Heart right ventricle (tissue), 16 donors: ENCODE results near the gene TGDS. TPM values are rescaled to one million over a fixed set of nuclear protein-coding genes. Genes with fewer than 3 reads are reported as not detected.

Experiments used
- ATAC-seq, 8 donors: fragments of 200-7000 bp; cut with Tn5 transposase; one replicate each; pipeline ENCODE4 v1.9.1; 2020; ENCODE audit warnings: mild to moderate bottlenecking in 8 of 8, moderate library complexity in 8 of 8, moderate number of reproducible peaks in 1 of 8
- DNase-seq, 2 donors: peaks; one replicate each; pipeline ENCODE4 v3.0.0-alpha.2; 2020
- H3K27ac ChIP-seq, 10 donors: fragments of 200-600 bp; sonication (generic) in 2 of 10; one replicate each; pipeline versions ENCODE4 v1.5.0 to v1.8.0; 2020 to 2022; ENCODE audit warnings: mild to moderate bottlenecking in 3 of 10
- H3K27me3 ChIP-seq, 7 donors: fragments of 200-600 bp; one replicate each; pipeline ENCODE4 v1.8.0; 2021 to 2022; ENCODE audit warnings: mild to moderate bottlenecking in 2 of 7
- H3K36me3 ChIP-seq, 9 donors: fragments of 200-600 bp; sonication (generic) in 1 of 9; one replicate each; pipeline versions ENCODE4 v1.5.0 to v1.8.0; 2020 to 2022; ENCODE audit warnings: mild to moderate bottlenecking in 2 of 9
- H3K4me1 ChIP-seq, 9 donors: fragments of 200-600 bp; sonication (generic) in 1 of 9; one replicate each; pipeline versions ENCODE4 v1.5.0 to v1.8.0; 2020 to 2022; ENCODE audit warnings: mild to moderate bottlenecking in 4 of 9
- H3K4me3 ChIP-seq, 10 donors: fragments of 200-600 bp; sonication (generic) in 2 of 10; one replicate each; pipeline versions ENCODE4 v1.5.0 to v1.8.0; 2020 to 2022; ENCODE audit warnings: mild to moderate bottlenecking in 7 of 10, moderate library complexity in 2 of 10
- H3K9me3 ChIP-seq, 11 donors: fragments of 200-600 bp in 10 of 11; sonication (generic) in 2 of 11; one replicate each; pipeline versions ENCODE4 v1.5.0 to v1.8.0; 2013 to 2022; ENCODE audit warnings: mild to moderate bottlenecking in 2 of 11, control low read depth in 1 of 11, moderate library complexity in 1 of 11
- WGBS, 2 donors: extraction: QIAGEN DNeasy Blood & Tissue Kit; methylation state at CpG; one replicate each; pipeline ENCODE4 v1.1.7; 2013; ENCODE audit warnings: inconsistent platforms in 1 of 2; 5-methylcytosine and 5-hydroxymethylcytosine counted together
- intact Hi-C, 10 donors: fragments of 100-400 bp; cut with DNase I; formaldehyde crosslinking; loops; one replicate each; pipeline versions ENCODE4 v1.11.1 to v1.14.2; 2022
- polyA plus RNA-seq, 2 donors: library from polyadenylated mRNA; stranded (reverse); fragments of 200-250 nt; gene quantifications; one replicate each; pipeline ENCODE4 v1.2.3, GENCODE V29; 2013
- total RNA-seq, 10 donors: library from RNA; stranded (reverse); fragmentation: NEBNext Ultra II Directional in 3 of 10; extraction: Animal tissue kit (Norgen Biotek cat#: 25700) in 3 of 10; gene quantifications; one replicate each; pipeline versions ENCODE4 v1.2.1 to v1.2.4, GENCODE V29; 2021 to 2023
- TF ChIP-seq, protein P1 (sequence below), 9 donors: fragments of 200-600 bp; sonication (generic) in 2 of 9; IDR thresholded peaks; one replicate each; pipeline versions ENCODE4 v1.5.0 to v1.8.0; 2021 to 2022; ENCODE audit warnings: antibody characterized with exemption in 9 of 9, mild to moderate bottlenecking in 5 of 9, moderate library complexity in 1 of 9
- donor health status: Arrhythmogenic right ventricular cardiomyopathy.
- donor health status: ischemic (EF 13 %, LVEDD 7.1; RV severe dilation, severe dysfunction).
- donor health status: healthy with polysubstance abuse.
- donor health status: DM: no; HTN: yes; CAD: no.
- donor health status: DM: no; HTN: no; CAD: no.
- donor health status: ischemic (EF 25% LVEDD 6.9; RV normal size, moderate dysfunction).
- donor health status: ischemic (EF 25% LVEDD 5.7; RV mildly dilated, moderate dysfunction).
- donor health status: healthy.
- donor health status: DM: yes; HTN: yes; CAD: no.
- donor health status: Ischemic cardiomyopathy.
- donor health status: ischemic (EF 35%, LVEDD 5.7; RV mildly dilated, moderate dysfunction).
- donor health status: nonischemic (EF 11% LVEDD 7.7; RV severe dilation, severe dysfunction).
- donor health status: DM: yes; HTN: yes; CAD: no.
- donor health status: PGD.
- donor health status: ischemic (EF 29% LVEDD 5.4; RV normal size, mild dysfunction).
- donor health status: nonischemic (EF 23%, LVEDD 6.1; RV moderate dilation, normal function).

TGDS gene
- total and polyA plus RNA-seq, 12 donors = 3.3 to 7.3 (median 4.5) TPM

DNA sequence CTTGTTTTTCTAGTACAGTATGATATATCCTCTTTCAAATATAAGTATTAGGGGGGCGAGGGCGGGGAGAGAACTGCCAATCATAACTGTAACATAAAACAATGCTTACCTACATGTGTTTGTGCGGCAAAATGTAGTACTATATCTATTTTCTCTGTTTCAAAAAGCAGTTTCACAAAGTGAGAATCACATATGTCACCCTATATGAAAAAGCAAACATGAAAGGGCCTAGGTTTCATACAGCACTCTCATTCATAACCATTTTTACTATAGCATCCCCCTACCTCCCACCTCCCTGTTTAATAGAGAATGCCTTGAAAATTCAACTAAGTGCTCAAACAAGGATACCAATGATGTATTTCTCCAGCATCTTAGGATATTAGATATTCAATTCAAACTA, 5.2 kb downstream of the TGDS start:
- ATAC-seq = no peak
- TF ChIP-seq, protein P1, sequence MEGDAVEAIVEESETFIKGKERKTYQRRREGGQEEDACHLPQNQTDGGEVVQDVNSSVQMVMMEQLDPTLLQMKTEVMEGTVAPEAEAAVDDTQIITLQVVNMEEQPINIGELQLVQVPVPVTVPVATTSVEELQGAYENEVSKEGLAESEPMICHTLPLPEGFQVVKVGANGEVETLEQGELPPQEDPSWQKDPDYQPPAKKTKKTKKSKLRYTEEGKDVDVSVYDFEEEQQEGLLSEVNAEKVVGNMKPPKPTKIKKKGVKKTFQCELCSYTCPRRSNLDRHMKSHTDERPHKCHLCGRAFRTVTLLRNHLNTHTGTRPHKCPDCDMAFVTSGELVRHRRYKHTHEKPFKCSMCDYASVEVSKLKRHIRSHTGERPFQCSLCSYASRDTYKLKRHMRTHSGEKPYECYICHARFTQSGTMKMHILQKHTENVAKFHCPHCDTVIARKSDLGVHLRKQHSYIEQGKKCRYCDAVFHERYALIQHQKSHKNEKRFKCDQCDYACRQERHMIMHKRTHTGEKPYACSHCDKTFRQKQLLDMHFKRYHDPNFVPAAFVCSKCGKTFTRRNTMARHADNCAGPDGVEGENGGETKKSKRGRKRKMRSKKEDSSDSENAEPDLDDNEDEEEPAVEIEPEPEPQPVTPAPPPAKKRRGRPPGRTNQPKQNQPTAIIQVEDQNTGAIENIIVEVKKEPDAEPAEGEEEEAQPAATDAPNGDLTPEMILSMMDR (IDR thresholded peaks at IDR 0.05) = no peak

DNA sequence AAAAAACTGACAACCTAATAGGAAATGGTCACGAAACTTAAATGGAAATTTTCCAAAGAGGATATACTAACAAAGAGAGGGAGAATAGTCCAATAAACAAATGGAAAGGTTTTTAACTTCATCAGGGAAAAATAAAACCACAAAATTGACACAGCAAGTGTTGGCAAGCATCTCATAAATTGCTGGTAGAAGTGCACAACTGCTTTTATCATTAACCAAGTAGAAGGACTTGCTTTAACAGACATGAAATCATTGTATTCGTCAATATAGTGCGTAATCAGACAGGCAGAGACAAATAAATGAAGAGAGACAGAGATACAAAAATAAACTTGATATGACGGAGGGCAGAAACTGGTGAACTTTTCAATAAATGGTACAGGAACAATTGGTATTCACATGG, 7.4 kb downstream of the TGDS start:
- TF ChIP-seq, protein P1 (IDR thresholded peaks at IDR 0.05) = no peak
- no peaks in the 10 kb centered on the region for H3K27me3 ChIP-seq
- DNase-seq (no peak), ATAC-seq (no peak)
- H3K9me3 ChIP-seq = no peaks in the 10 kb centered on the region
- WGBS, 2 donors = 79 to 82% methylated on average over 4 of the region's 4 CpGs
- no peak overlapping the region for H3K27ac ChIP-seq
- H3K4me3 ChIP-seq = no peak overlapping the region
- intact Hi-C loops = no loop called here
- peaks cover 0 to 97% (median 12%) of the 10 kb centered on the region in 9 donors for H3K36me3 ChIP-seq
- H3K4me1 ChIP-seq = peaks cover 0 to 8% (median under 1%) of the 10 kb centered on the region in 9 donors

More for the DNA sequence above, 5.2 kb downstream of the TGDS start:
- H3K4me1 ChIP-seq = peaks cover 4 to 29% (median 19%) of the 10 kb centered on the region in 9 donors
- 98% methylated on average over 3 of the region's 3 CpGs for WGBS, 2 donors
- no peak overlapping the region for H3K4me3 ChIP-seq
- H3K9me3 ChIP-seq = no peaks in the 10 kb centered on the region
- DNase-seq = no peak
- intact Hi-C loops = loop anchor here in 2 of 10 donors (5.0 to 10.0 kb wide), 2 partner anchors 33 to 46 kb away; no protein-coding TSS in a partner anchor
- no peak overlapping the region for H3K27ac ChIP-seq
- peaks cover 0 to 78% (median 12%) of the 10 kb centered on the region in 9 donors for H3K36me3 ChIP-seq
- no peaks in the 10 kb centered on the region for H3K27me3 ChIP-seq

DNA sequence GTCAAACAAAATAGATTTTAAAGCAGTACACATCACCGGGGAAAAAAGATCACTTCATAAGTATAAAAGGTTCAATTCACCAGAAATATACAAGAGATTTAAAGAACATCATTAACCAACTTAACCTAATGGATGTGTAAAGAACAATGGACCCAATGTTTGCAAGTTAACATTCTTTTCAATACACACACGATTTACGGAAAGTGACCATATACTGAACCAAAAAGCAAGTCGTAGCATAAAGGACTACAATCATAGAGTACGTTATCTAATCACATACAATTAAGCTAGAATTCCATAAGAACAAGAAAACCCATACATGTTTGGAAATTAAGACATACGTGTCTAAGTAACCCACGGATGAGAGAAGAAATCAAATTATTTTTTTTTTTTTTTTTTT, 9.6 kb downstream of the TGDS start:
- H3K36me3 ChIP-seq = peaks cover 0 to 97% (median 9%) of the 10 kb centered on the region in 9 donors

DNA sequence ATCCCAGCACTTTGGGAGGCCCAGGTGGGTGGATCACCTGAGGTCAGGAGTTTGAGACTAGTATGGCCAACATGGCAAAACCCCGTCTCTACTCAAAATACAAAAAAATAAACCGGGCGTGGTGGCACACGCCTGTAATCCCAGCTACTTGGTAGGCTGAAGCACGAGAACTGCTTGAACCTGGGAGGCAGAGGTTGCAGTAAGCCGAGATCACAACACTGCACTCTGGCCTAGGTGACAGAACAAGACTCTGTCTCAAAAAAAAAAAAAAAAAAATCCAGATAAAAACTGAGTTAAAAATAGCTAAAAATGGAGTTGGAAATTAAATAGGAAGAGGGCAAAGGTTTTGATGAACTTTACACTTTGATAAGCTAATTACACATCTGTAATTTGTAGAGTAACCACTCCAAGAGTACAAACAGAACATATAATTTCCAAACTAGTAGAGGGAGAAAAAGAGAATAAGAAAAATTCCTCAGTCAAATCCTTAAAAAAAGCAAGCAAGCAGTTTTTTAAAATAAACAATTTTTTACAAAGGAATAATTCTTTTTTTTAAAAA, 10.3 kb downstream of the TGDS start:
- Histone ChIP-seq H3K36me3 (peaks cover 0 to 97% (median 13%) of the 10 kb centered on the region in 9 donors), H3K9me3 (no peaks in the 10 kb centered on the region), H3K4me1 (no peaks in the 10 kb centered on the region), H3K27me3 (no peaks in the 10 kb centered on the region), H3K4me3 (no peak overlapping the region), H3K27ac (no peak overlapping the region)
- ATAC-seq = no peak
- TF ChIP-seq, protein P1 (IDR thresholded peaks at IDR 0.05) = no peak
- 97% methylated on average over 6 of the region's 6 CpGs for WGBS, 2 donors
- no peak for DNase-seq
- intact Hi-C loops = no loop called here

More for the DNA sequence above, 9.6 kb downstream of the TGDS start:
- no peak overlapping the region for H3K27ac ChIP-seq
- no peaks in the 10 kb centered on the region for H3K27me3 ChIP-seq
- TF ChIP-seq, protein P1 (IDR thresholded peaks at IDR 0.05) = no peak
- no peak overlapping the region for H3K4me3 ChIP-seq
- no peaks in the 10 kb centered on the region for H3K9me3 ChIP-seq
- WGBS, 2 donors = 92 to 96% methylated on average over 7 of the region's 7 CpGs
- intact Hi-C loops = no loop called here
- DNase-seq (no peak), ATAC-seq (no peak)
- no peaks in the 10 kb centered on the region for H3K4me1 ChIP-seq
